Kidney glomerular epithelial cell (primary cell): Measurements from ENCODE around the gene PRDX1.

Experiments used
- DNase-seq: peaks from one replicate; lab custom pipeline; 2025; lab: John Stamatoyannopoulos, UW

PRDX1 gene

GRCh38 chr1:45465277-45465676 lies 56.4 kb downstream of the PRDX1 start:
- DNase-seq: no peak
